GM19043 (cell line): ENCODE results near the gene FSTL4.
"Not testable (repeated sequence)": the region's sequence is repeated elsewhere in the genome, so short reads cannot be mapped to it uniquely, and the experiment has no call there.

Experiments
- ATAC-seq: cut with Tn5 transposase; IDR thresholded peaks from one replicate; pipeline ENCODE4 v1.9.1; 2021; ENCODE audit warnings: low read depth; ENCODE audit not compliant: unreplicated experiment

The FSTL4 gene

DNA sequence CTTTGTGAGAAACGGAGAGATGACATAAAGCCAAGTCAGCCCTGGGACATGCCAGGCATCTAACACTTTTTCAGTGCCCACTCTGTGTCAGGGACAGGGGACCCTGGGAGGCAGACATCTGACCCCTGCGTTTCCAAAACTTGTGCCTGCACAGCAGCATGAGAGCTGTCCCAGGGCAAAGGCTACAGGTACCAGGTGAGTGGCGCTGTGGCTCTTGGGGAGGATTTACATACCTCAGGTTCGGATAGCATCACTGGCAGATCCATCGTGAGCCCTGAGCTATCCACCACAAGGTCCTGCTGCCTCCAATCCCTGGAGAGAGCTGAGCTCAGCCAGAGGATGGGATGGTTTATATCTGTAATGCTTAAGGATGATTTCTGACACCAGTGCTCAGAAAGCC is 52.4 kb downstream of the FSTL4 start:
- ATAC-seq: no peak

DNA sequence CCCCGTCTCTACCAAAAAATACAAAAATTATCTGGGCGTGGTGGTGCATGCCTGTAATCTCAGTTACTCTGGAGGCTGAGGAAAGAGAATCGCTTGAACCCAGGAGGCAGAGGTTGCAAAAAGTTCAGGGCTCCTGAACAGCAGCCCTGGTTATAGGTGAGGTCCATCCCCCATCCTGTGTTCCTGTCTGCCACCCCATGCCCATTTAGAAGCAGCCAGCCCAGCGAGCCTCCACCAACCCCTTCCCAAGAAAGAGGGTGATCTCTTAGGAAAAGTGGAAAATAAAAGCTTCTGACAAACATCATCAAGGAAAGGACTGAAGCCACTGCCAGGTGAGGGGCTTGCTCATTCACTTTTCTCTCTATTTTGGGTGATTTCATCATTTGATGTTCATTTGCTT is 55.8 kb downstream of the FSTL4 start:
- ATAC-seq: no peak

DNA sequence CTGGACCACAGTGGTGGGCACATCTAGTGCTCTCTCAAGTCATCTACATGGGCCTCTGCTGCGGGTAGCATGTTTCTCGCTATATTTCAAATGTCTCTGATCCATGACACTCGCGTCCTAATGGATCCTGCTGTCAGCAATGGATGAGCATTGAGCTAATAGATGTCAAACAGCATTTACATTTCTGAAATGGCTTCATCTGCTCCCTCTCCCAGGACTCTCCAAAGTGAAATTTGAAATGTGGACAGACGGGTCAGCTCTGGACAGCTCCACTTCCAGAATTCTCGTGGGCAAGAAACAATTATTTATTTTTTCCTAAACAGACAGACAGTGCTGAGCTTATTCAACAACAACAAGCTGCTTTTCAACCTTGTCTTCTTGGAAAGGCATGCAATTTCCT is 58.1 kb downstream of the FSTL4 start:
- no peak for ATAC-seq

DNA sequence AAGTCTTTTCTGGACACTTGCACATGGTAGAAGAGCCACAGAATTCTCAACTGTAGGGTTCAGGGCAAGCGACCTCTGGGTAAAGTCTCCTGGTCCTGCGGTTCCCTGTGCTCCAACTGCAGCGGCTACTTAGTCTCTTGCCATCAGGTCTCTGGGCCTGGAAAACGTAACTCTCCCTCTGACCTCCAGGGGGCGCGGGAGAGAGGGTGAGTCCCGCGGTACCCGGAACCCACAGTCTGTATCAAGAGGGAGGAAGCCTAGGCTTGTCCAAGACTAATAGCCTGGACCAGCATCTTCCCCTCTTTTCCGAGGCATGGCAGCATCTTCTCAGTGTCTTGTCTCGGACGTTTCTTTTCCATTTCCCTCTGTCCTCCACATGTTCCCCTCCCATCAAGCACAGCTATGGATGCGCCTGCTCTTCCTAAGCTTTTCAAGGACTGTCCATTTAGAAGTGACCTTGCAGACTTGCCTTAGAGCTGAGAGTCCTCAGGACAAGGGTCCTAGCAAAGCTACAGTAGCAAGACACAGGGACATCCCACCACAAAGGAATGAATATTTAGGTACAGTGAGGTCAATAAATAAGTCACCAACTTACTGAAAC is 59.3 kb downstream of the FSTL4 start:
- ATAC-seq: no peak

DNA sequence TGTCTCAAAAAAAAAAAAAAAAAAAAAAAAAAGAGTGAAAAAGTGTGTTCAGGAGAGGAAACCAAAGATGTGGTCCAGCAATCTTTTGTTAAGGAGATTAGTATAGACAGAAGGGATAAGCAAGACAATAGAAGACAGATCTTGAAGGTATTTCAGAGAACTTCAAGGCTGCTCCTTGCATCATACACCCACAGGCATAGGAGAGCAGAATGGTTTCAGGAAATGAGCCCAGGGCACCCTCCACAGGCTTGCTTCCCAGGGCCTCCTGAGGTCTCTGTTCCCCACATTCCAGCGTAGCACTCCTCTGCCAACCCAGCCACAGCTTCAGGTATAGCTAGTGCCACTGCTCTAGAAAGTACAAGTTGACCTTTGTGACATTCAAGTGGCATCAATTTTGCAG is 65.8 kb downstream of the FSTL4 start:
- ATAC-seq: no peak

DNA sequence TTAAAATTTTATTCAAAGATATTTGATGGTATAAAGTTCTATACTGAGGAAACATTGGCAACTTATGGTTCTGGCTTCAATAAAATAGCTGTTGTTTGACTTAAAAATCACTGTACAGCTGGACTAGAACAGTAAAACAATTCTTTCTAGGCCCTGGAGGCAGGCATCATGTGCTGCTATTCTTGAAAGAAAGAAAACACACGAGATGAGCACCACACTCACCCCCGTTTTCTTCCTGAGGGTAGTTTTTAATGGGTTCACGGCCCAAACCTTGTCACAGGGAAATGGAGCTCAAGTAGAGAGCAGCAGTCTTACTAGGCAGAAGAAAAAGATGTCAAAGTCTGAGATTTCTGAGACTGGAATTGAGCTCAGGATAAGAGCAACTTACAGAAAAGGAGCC is 68.0 kb downstream of the FSTL4 start:
- no peak for ATAC-seq

DNA sequence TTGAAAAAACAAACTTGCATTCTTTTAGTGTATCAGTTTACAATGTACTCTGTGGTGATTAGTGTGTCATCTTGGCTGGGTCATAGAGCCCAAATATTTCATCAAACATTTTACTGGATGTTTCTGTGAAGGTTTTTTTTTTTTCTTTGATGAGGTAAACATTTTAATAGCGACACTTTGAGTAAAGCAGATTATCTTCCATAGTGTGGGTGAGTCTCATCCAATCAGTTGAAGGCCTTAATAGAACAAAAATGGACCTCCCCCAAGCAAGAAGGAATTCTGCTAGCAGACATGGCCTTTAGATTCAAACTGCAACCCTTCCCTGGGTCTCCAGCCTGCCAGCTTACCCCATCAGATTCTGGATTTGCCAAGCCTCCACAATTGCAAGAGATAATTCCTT is 72.5 kb downstream of the FSTL4 start:
- ATAC-seq: no peak

DNA sequence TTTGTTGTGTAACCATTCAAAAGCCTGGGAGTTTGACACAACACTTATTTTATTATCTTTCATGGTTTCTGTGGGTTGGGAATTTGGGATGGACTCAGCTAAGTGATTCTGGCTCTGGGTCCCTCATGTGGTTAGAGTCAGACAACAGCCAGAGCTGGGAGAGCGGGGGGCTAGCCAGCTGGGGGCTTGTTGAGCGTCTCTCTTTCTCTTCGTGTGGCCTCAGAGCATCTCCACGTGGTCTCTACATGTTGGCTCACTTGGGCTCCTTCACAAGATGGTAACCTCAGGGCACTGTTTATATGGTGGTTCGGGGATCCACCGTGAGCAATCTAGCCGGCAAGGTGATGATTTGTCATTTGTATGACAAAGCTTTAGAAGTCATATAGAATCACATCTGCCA is 73.6 kb downstream of the FSTL4 start:
- ATAC-seq: no peak

DNA sequence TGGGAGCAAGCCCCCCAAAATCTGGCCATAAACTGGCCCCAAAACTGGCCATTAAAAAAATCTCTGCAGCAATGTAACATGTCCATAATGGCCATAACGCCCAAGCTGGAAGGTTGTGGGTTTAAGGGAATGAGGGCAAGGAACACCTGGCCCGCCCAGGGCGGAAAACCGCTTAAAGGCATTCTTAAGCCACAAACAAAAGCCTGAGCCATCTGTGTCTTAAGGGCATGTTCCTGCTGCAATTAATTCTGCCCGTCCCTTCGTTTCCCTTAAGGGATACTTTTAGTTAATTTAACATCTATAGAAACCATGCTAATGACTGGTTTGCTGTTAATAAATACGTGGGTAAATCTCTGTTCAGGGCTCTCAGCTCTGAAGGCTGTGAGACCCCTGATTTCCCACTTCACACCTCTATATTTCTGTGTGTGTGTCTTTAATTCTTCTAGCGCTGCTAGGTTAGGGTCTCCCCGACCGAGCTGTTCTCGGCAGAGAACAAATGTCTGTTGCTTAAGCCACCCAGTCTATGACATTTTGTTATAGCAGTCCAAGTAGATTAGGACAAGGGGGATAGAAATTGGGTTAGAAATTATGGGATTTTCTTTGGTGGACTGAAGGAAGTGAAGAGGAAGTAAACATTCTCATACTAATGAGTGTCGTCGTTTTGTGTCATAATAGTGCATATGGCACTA is 77.0 kb downstream of the FSTL4 start:
- ATAC-seq: not testable (repeated sequence)

DNA sequence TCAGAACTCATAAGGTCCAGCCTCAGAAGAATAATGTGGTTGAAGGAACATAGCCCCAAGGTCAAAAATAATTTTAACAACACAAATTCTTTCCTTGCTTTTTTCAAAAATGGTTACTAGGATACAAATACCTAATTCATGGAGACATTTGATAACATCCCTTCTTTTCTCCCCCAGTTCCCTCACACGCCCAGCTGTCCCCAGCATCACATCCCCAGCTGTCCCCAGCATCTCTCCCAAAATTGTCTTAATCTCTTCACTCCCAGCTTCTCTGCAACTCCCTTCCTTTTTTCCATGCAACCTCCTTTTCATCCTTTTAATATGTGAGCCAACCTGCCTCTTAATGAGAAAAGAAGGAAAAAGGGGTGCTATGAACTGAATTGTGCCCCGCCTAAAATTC is 77.8 kb downstream of the FSTL4 start:
- no peak for ATAC-seq

DNA sequence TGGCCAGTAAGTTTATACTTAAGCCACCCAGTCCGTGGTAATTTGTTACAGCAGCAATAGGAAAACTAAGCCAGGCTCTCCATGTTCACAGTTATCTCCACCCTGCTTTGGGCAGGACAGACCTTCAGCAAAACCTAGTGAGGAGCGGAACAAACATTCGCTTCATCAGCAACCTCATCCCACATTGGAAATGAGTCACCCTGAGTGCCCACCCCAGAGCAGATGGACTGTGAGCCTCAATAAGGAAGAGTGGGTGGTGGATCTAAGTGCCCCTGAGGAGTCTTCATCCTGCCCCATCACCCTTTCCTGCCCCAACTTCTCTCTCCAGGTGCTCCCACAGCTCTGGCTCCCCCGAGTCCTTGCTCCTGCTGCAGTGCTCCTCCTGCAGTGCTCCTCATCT is 78.8 kb downstream of the FSTL4 start:
- no peak for ATAC-seq

DNA sequence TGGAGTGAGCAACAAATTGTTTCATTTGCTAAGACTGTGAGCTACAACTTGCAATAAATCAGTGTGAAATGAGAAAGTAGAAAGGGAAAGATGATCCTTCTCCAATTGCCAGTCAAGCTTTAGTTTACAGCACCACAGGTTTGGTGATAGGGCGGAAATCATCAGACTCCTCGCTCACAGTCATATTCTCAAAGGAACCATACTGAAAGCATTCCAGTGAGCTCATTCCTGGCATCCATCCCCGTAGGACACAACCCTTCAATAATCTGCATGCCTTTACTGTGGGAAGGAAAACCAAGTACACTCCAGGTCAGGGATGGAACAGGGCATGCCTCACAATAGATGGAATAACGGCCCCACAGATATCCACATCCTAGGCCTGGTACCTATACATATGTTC is 80.7 kb downstream of the FSTL4 start:
- ATAC-seq: no peak

DNA sequence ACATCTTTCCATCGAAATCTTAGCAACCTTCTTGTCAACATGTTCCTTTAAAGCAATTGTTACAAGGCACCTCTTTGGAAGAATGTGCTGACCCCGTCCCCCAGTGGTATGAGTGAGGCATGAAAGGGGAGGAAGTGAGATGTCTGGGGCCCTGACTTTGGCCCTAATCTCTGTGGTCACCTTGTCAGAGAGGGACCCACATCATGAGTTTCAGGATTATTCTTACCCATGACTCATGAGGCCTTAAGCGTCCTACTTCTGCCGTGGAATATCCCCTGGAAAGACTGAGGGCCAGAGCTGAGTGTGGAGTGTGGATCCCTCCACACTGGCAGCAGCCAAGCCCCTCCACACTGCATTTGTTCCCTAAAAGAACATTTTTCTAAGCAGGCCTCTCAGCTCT is 81.2 kb downstream of the FSTL4 start:
- ATAC-seq: no peak

DNA sequence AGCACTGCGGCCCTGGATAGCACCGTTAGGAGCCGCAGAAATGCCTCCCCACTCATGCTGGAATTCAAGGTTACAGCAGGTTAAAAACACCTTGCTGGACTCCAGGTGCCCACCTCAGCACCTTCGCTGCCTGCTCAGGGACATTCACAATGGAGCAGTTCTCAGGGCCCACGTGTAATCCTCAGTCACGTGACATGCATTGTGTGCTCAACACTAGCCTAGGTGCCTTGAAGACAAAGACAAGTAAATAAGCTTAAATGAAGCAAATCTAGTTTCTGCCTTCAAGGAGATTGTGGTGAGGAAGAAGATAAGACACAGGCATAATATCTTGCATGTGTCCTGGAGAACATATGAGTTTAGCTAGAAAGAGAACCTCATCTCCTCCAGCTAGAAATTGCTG is 82.1 kb downstream of the FSTL4 start:
- no peak for ATAC-seq

DNA sequence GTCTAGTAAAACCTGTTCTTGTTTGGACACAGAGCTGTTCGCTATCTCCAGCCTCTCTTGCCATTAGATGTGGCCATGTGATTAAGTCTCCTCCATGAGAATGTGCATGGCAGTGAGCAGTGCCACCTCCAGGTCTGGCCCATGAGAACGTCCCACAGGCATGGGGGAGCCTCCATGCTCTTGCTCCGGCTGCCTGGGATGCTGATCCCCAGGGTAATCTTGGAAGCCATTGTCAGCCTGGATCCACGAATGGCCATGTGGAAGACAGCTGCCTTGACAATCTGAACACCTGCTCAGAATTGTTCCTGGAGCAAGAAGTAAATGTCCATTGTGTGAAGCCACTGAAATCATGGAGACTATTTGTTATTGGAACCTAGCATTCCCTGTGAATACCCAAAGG is 83.5 kb downstream of the FSTL4 start:
- ATAC-seq: no peak

DNA sequence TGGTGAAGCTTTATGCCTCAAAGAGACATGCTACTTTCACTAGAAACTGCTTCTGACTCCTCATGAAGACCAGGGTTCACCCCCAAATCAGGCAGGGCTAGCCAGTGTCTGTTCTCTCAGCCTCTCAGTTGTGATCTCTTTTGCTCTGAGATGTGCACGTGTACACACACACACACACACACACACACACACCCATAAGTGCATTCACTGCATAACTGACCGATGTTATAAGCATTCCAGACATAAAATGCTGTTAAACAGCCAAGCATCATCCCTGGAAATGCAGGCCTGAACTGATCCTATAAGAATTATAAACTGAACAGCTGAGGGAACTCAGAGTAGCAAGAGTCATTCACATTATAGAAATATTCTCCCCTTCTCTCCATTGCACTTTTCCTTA is 85.0 kb downstream of the FSTL4 start:
- ATAC-seq: no peak

DNA sequence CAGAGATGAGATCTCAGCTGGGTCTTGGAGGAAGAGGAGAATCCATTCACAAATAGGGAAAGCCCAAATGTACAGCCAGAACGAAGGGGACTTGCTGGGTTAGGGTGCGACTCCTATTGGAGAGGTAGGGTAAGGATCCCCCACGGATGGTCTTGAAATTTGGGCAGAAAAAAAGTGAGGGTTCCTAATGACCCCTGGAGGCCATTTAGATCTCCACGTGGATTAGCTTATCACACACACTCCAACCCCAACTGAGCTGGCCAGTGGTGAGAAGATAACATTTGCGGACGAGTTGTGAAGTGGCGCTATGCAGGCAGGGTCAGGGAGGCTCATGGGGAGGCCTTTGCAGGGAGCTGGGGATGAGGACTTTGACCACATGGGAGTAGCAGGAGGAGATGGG is 86.0 kb downstream of the FSTL4 start:
- ATAC-seq: no peak

DNA sequence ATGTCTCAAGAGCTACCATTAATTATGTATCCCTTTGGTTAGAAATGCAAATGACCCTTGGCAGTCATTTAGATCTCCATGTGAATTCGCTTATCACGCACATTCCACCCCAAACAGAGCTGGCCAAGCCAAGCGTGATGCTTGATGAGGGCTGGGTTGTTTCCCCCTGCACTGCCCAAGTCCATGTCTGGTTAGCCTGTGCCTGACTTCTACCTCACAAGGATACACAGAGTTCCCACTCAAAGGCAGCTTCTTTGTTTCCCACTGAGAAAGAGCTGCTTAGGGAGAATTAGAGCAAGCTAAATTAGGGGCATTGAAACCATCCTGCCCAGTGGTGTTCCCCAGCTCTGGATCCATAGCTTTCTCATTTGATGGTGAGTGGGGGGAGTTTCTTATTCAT is 87.2 kb downstream of the FSTL4 start:
- no peak for ATAC-seq

DNA sequence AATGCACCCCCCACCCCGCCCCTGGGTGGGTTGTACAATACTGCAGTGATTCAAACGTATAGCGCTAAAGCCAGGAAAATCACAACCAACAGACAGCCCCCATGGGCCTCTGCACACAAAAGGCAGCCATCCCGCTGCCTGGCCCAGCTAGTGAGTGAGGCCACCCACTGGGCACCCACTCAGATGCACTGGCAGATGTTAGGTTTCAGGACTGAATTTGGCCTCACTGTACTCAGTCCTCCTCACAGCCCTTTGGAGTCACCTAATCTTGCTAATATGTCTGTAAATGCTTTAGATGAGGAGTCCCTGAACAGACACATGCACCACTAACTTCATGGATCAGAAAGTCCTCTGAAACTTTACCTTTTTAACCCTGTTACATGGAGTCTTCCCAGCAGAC is 87.7 kb downstream of the FSTL4 start:
- no peak for ATAC-seq

DNA sequence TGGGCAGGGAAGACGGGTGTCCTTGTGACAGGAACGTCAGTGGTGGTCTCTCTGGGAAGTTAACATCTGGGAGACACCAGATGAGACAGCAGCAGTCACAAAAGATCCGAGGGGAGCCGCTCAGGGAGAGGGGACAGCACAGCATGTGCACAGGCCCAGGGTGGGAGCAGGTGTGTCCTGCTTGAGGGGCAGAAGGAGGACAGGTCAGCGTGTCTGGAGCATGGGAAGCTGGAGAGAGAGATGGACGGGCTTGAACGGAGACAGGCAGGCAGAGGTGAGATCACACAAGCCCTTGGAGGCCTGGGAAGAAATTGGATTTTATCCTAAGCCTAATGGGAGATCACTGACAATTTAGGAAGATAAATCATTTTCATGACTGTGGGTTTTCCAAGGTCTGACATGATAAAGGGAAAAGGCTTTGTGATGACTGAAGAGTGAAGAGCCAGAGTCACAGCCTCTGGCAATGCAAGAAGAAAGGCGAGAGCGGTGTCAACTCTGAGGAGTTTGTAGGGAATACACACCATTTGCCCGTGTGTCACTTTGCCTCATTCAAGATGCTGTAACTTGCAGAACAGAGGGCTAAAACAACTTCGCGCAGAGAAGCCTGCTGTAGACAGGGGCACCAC is 88.3 kb downstream of the FSTL4 start:
- no peak for ATAC-seq

DNA sequence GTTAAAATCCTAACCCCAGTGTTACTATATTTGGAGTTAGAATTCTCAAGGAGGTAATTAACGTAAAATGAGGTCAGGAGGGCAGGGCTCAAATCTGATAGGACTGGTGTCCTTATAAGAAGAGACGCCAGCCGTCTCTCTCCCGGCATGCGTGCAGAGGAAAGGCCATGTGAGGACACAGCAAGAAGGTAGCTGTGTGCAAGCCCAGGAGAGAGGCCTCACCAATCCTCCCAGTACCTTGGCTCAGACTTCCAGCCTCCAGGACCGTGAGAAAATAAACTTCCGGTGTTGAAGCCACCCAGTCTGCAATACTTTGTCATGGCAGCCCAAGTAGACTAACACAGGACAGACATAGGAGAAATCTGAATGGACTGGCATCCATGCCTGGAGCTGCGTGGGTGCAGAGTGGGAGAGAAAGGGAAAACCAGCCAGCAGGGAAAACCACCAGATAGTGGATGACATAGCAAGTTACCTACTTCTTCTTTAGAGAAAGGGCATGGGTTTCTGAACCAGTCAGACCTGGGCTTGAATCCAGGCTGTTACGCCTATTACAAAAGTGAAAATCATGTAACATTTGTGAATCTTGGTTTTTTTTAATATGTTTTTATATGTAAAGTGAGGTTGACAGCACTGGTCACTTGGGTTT is 89.2 kb downstream of the FSTL4 start:
- no peak for ATAC-seq

DNA sequence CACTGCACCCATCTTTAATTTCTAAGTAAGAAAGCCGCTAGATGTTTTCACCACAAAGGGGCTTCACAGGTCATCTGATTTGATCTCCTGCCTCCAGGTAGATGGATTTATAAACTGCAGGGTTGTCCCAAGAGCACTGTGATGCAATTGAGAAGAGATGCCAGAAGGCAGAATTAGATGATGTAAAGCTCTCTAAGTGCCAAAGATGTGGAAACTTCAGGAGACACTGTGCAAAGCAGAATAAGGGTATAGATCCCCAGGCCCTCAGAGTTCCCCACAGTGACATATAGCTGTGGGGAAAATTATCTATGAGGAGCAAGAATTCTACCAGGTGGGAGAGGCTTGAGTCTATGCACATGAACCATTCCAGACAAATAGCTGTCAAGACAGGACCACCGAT is 90.5 kb downstream of the FSTL4 start:
- ATAC-seq: no peak
